Left ventricle myocardium superior (tissue), 1 donor: ENCODE data around the gene OTOP3. TPM values are rescaled to one million over a fixed set of nuclear protein-coding genes. Genes with fewer than 3 reads are reported as not detected.
"Not testable (repeated sequence)": the region's sequence is repeated elsewhere in the genome, so short reads cannot be mapped to it uniquely, and the experiment has no call there.

Experiments
- ATAC-seq: fragments of 200-7000 bp; cut with Tn5 transposase; one replicate; pipeline ENCODE4 v1.9.1; 2020; ENCODE audit warnings: mild to moderate bottlenecking, moderate library complexity
- DNase-seq: peaks from one replicate; pipeline ENCODE4 v3.0.0-alpha.2; 2020
- intact Hi-C: fragments of 100-400 bp; cut with micrococcal nuclease; formaldehyde crosslinking; loops from one replicate; pipeline ENCODE4 v1.11.0; 2022
- total RNA-seq: library from RNA; stranded (reverse); fragmentation: NEBNext Ultra II Directional; extraction: Animal tissue kit (Norgen Biotek cat#: 25700); gene quantifications from one replicate; pipeline ENCODE4 v1.2.1, GENCODE V29; 2021
- donor health status: DM: no; HTN: yes; CAD: no; lungs with severe emphysema.

The OTOP3 gene
- total RNA-seq, 1 donor from 2014 or later: not detected

DNA sequence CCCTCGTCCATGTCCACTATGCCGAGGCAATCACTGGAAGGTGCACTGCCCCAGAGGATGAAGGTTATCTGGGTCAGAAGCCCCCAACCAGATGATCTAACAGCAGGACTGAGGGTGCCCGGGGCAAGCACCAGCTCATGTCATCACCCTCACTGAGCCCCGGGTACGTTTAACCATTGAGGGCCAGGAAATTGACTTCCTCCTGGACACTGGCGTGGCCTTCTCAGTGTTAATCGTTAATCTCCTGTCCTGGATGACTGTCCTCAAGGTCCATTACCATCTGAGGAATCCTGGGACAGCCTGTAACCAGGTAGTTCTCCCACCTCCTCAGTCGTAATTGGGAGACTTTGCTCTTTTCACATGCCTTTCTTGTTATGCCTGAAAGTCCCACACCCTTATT, 24.3 kb upstream of the OTOP3 start:
- intact Hi-C loops, ATAC-seq: not testable (repeated sequence)

DNA sequence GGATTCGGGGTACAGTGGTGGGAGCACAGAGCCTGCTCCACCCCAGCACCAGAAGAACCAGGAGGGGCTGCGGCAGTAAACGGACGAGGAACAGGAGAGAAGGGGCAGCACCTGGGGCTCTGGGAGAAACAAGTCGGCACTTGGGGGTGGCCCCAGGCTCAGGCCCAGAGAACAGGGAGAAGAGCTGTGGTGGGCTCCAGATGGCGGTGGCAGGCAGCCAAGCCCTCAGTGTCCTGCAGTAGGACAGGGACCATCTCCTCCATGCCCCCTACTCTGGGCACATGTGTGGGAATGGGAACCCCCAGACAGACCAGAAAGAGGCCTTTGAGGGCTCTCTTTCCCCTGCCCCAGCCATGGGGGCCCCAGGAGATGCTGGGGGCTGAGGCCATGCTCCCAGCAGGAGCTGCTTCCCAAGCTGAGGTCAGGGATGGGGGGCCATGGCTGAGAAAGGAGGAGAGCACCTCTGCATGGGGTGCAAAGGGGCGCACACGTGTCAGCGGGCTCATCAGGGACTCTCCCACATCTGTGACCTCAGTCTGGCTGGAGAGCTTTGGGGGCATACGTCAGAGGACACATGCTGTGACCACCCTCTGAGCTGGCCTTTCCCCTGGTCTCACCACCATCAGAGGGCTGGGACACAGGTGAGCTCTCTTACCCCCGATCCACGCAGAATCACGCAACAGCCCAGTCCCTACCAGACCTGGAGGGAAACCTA, 19.4 kb upstream of the OTOP3 start:
- intact Hi-C loops: no loop called here
- ATAC-seq: no peak
- DNase-seq: no peak

More for the DNA sequence above, 24.3 kb upstream of the OTOP3 start:
- not testable (repeated sequence) for DNase-seq

DNA sequence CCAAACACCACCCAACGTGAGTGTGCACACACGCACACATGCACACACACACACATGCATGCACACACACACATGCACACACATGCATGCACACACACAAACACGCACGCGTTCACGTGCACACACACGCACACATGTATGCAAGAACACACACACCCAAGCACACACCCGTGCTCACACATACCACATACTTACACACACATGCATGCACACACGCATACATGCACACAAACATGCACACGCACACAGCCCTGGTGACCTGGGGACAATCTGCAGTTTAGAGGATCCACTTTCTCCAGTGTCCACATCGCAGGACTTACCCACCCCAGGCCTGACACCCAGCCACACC, 18.9 kb upstream of the OTOP3 start:
- ATAC-seq (no peak), DNase-seq (no peak)
- intact Hi-C loops: no loop called here

DNA sequence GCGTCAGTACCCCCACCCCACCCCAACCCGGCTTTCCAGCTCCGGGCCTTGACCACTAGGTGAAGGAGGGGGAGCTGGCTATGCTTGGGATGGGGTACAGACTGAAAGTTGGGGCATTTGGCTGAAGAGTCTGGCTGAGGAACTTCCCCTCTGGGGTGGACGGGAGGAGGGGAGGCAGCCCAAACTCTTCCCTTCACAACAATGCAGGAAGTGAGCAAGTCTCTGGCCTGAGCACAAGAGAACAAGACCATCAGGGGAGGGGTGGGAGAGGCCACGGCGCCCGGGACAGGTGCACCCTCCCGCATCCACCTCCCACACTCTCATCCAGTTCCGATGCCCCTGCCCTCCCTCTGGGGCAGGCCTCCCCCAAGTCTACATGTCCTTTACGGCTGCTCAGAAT, 18.3 kb upstream of the OTOP3 start:
- ATAC-seq (no peak), DNase-seq (no peak)
- intact Hi-C loops: no loop called here

DNA sequence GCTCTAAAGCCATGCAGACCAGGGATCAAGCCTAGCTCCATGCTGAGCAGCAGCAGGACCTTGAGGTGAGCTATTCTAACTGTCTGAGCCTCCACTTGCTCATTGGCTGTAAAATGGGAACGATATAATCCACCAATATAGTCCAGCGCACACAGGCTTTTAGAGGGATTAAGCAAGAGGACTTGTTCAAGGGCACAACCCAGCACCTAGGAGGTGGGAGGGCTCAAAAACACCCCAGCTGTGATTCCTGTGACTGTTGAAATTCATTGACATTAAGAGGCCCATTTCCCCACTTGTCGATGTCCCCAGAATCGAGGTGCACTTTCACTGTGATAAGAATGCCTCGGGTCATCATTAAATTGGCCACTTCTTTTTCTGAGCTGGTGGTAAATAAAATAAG, 16.8 kb upstream of the OTOP3 start:
- ATAC-seq (no peak), DNase-seq (no peak)
- intact Hi-C loops: no loop called here

DNA sequence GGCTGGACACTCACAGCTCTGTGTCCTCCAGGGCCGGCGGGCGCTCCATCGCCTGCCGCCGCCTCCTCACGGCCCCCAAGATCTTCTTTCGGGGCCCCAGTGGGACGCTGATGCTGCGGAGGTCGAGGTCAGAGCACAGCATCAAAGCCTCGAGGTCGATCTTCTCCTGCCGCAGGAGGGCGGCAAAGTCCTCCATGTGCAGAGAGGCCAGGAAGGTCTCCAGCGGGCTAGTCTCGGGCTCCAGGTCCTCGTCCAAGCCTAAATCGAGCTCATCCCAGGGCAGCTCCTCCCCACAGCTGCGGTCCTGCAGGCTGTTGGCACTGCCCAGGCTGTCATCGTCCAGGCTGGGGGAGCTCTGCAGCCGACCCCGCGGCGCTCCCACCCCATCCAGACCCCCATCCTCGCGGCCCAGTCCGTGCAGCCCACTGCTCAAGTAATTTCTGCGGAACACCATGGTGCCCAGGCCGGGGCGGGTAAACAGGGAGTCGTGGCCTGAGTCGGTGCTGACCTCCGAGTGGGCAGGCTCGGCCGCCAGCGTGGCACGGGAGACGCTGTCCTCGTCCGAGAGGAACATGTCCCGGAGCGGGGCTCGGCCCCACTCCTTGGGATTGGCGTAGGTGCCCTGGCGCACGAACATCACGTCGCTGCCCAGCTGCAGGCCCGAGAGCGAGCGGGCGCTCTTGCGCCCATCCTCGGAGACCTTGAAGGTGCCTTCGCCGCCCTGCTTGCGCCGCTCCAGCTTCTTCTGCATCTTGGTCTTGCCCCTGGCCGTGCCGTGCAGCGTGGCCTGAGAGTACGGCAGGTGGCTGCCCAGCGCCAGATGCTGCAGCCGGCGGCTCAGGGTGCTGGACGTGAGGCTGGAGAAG, 16.0 kb upstream of the OTOP3 start:
- intact Hi-C loops: no loop called here
- ATAC-seq: peak; percentile 34
- DNase-seq: peak; percentile 38

DNA sequence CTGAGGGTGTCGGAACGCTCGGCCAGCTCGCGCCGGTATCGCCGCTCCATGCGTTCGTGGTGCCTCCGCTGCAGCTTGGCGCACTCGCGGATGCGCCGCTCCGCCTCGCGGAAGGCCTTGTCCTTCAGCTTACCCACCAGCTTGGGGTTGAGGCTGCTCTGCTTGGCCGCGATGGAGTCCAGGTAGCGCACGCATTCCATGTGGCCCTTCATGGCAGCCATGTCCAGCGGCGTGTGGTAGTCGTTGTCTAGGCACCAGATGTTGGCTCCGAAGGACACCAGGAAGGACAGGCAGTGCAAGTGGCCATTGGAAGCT, 15.4 kb upstream of the OTOP3 start:
- intact Hi-C loops: no loop called here
- no peak for DNase-seq

DNA sequence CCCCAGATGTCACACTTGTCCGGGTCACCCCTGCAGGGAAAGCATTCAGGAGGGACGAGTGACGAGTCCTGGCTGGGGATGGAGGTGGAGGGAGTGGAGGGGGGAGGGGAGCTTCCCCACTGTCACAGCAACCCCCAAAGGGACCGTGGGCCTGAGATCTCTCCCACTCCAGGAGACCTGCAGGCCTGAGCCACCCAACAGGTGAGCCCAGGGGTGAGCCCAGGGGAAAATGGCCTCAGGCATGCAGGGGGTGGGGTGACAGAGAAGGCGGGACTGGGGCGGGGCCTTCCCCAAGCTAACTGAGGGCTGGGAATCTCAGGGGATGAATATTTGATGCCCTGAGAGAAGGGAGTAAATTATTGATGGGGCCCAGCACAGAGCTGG, 15.1 kb upstream of the OTOP3 start:
- ATAC-seq: no peak
- intact Hi-C loops: no loop called here
- DNase-seq: no peak

More for the DNA sequence above, 15.4 kb upstream of the OTOP3 start:
- ATAC-seq: no peak

DNA sequence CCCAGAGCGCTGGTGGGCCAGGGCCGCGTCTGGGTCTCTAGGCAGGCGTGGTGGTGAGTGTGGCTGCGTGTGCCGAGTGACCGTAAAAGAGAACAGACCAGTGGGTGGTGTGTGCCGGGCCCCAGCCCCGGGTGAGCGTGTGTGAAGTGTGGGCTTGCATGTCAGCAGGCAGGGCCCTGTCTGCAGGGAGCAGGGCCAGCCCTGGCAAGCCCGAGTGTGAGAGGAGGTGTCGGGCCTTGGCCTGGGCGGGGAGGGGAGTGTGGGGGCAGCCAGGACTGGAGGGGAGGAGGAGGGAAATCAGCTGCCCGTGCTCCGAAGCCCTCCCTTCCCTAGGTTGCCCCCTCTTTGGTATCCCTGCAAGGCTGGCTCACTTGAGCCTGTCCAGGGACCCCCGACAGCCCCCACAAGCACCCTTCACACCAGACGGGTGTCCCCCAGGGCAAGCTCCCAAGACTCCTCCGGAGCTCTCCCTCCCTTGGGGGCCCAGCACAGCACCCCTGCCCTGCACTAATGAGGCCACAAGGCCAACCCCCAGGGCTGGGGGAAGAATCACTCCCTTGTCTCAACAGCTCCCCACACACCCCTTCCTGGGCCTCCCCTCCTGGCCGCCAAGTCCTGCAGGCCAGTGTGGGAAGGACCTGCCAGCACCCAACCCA, 14.5 kb upstream of the OTOP3 start:
- no peak for ATAC-seq
- intact Hi-C loops: no loop called here
- DNase-seq: no peak

DNA sequence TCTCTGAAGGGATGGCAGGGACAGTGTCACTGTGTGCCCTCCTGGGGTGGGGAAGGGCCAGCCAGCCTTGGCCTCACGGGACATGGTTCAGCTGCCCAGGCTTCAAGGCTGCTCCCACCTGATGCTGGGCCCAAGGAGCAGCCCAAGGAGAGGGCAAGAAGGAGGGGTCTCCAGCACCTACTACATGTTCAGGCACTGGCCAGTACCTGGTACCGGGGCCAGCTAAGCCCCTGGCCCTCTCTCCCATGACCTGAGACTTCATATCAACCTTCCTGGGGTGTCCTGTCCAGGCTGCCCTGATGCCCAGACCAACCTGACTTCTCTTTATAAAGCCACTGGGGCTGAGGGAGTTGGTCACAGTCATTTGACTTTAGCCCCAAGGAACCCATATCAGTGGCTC, 13.9 kb upstream of the OTOP3 start:
- ATAC-seq: no peak
- intact Hi-C loops: no loop called here
- no peak for DNase-seq

DNA sequence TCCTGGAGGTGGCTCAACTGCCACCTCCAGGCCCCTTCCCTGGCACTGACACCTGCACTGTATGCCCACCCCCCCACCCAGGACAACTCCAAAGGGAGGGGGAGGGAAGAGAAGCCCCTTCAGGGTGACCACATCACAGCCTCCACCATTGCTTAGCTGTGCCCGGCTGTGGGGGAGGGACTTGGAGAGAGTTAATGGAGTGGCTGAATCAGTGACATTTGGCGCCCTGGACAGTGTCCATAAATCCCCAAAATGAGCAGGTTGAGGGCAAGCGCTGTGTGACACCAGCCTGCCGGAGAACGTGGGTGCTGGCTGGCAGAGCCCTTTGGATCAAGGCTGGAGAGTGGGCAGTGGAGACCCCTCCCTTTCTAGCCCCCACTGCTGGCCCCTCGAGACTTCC, 13.5 kb upstream of the OTOP3 start:
- ATAC-seq: no peak
- intact Hi-C loops: no loop called here
- no peak for DNase-seq

DNA sequence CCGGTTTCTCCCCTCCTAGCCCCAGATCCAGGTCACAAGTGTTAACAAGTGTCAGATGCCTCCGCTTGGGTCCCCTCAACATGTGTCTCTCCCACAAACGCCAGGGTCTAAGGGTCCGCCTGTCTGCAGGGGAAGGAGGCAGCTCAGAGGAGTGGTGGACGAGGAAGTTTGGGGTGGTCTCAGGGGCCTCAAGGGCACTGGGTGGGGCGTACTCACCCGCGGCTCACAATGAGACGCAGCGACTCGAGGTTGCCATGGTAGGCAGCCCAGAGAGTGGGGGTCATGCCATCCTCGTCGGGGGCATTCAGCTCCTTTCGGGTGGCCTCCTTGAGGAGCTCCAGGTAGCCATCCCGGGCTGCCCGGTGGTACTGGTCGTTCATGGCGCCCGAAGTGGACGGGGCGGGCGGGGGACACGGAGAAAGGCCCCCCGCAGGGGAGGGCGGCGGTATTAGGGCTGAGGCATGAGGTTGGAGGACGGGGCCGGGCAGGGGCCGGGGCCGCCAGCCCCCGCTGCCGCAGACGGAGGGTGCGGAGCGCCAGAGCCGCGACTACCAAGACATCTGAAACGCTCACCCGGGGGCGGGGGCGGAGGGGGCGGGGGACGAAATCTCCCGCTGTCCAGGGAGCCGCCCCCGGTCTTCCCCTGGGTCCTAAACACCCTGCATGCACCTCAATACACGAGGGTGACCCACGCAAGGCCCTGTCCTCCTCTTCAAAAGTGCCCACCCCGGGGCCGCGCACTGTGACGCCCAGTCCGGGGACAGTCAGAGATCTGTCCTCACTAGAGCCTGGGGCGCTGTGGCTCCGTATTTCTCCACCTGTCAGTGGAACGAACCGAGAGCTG, 12.8 kb upstream of the OTOP3 start, which contains the start of gene USH1G:
TSS of gene USH1G (minus strand) at position 562 of the 844 bp plus-strand sequence. CDS start at position 380, 182 bp downstream.
- intact Hi-C loops: no loop called here
- no peak for DNase-seq
- peak; percentile 9 for ATAC-seq

DNA sequence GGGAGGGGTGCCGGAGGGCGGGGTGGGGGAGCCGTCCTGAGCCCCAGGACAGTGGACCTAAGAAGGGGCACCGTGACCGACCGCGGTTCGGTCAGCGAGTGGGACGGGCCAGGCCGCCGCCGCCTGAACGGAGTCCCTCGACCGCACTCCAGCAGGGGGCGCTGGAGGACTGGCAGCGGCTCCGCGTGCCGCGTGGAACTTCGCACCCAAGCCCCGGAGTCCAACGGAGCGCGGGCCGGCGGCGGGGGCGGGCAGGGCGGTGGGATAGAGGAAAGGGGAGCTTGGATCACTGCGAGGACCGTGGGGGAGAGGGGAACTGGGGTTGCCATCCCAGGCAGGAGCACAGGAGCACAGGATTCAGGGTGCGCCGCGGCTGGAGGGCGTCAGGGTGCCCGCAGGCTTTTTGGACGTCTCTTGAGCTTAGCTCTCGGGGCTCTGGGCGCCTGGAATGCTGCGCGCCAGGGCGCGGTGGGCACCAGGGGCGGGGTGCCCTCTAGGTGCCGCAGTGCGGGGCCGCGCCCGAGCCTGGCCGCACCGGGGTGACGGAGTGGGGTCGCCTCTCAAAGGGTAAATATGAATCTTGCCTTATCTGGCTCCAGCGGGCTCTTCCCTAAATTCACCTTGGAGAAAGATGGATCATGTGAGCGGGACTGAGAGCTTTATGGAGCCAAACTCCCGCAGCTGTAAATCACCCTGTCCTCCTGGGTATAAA, 12.0 kb upstream of the OTOP3 start:
- ATAC-seq (peak; percentile 74), DNase-seq (peak; percentile 87)
- intact Hi-C loops: no loop called here

DNA sequence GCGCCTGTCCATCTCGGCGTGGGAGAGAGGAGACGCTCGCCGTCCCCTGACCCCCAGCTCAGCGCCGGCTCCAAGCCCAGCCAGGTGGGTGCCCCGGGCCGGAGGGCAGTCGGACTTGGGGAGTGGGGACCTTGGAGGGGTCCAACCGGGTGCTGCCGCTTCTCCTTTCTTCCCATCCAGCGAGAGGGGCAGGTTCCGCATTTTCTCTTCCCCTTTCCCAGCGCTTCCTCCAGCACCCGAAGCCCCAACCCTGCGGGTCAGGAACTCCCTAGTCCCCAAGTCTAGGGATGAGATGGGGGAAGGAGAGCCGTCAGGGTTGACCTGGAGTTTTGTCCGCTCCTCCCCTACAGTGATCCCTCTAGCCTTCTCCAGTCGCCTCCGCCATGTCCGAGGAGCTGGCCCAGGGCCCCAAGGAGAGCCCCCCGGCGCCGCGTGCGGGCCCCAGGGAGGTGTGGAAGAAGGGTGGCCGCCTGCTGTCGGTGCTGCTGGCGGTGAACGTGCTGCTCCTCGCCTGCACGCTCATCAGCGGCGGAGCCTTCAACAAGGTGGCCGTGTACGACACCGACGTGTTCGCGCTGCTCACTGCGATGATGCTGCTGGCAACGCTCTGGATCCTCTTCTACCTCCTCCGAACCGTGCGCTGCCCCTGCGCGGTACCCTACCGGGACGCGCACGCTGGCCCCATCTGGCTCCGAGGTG, 11.3 kb upstream of the OTOP3 start, which contains the start of gene OTOP2:
TSS of gene OTOP2 (plus strand) at position 24 of the 699 bp plus-strand sequence. CDS start at position 384, 360 bp downstream.
- ATAC-seq (peak; percentile 42), DNase-seq (peak; percentile 45)
- intact Hi-C loops: no loop called here

DNA sequence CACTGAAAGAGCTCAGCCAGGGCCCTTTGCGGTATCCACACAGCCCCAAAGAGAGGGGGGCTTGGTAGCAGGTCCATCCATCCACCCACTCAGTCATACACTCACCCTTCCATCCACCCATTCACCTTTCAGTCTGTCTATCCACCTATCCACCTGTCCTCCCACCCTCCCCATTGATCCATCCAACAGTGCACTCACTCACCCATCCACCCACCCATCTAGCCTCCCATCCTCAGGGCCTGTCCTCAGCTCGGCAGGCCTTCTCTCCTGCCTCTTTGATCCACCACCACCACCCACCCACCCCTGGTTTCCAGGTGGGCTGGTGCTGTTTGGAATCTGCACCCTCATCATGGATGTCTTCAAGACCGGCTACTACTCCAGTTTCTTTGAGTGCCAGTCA, 10.5 kb upstream of the OTOP3 start:
- DNase-seq (no peak), ATAC-seq (no peak)
- intact Hi-C loops: no loop called here

DNA sequence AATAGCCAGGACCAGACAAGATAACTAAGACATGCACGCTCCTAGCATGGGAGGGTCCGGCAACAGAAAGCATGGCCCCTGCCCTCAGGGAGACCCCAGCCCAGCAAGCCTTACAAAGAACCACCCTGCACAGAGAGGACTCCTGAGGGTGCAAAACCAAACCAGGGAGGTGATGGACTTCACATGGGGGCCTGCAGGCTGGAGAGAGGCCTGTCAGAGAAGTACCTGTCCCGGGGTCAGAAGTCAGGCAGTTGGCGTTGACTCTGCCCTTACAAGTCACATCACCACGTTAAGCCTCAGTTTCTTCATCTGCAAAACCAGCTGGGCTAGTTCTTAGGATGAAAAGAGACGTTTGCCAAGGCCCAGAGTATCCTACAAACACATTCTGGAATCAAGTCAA, 6.9 kb upstream of the OTOP3 start:
- ATAC-seq: no peak
- intact Hi-C loops: no loop called here

DNA sequence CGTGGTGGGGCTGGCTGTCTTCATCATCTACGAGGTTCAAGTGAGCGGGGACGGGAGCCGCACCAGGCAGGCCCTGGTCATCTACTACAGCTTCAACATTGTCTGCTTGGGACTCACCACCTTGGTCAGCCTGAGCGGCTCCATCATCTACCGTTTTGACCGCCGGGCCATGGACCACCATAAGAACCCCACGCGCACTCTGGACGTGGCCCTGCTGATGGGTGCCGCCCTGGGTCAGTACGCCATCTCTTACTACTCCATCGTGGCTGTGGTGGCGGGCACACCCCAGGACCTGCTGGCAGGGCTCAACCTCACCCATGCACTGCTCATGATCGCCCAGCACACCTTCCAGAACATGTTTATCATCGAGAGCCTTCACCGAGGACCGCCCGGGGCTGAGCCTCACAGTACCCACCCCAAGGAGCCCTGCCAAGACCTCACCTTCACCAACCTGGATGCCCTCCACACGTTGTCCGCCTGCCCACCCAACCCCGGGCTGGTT, 5.1 kb upstream of the OTOP3 start:
- no peak for ATAC-seq
- intact Hi-C loops: no loop called here

More for the DNA sequence above, 6.9 kb upstream of the OTOP3 start:
- DNase-seq: no peak

DNA sequence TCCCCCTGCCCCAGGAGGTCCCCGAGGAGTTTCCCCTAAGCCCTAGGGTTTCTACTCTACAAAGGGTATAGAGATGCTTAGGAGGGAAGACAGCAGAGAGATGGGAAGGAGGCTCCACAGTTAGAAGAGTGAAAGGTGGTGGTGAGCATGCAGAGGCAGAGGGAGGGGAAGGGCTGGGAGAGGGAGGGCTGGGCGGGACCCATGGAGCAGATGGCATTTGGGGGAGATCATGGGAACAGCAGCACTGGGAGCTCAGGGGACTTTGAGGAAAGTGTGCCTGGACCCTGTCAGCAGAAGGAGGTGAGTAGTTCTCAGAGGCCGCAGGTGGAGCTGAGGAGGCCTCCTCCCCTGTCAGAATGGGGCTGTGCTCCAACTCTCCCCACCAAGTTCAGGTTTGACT, 650 bp upstream of the OTOP3 start:
- DNase-seq (no peak), ATAC-seq (no peak)
- intact Hi-C loops: no loop called here

More for the DNA sequence above, 5.1 kb upstream of the OTOP3 start:
- DNase-seq: no peak
